HCT116 (cell line): ENCODE measurements around the gene IP6K3.

Experiments used
- CEBPB ChIP-seq: IDR thresholded peaks from 2 replicates; pipeline ENCODE4 v1.6.1; 2012; ENCODE audit warnings: low read depth
- CTCF ChIP-seq, 3 experiments: fragments of 200-600 bp in 1 of 3; sonication (generic) in 1 of 3; IDR thresholded peaks in 2 of 3; conservative IDR thresholded peaks in 1 of 3; 2 replicates each; pipeline ENCODE4 v1.5.1; 2012 to 2017; ENCODE audit warnings: low read depth in 2 of 3, low read length in 2 of 3, antibody characterized with exemption in 1 of 3, borderline replicate concordance in 1 of 3, control low read depth in 1 of 3, mild to moderate bottlenecking in 1 of 3, mixed read lengths in 1 of 3, mixed run types in 1 of 3, moderate library complexity in 1 of 3; ENCODE audit not compliant: insufficient read depth in 1 of 3
- EZH2 ChIP-seq: fragments of 200-600 bp; sonication (generic); IDR thresholded peaks from 2 replicates; pipeline ENCODE4 v1.6.1; 2017; ENCODE audit warnings: antibody characterized with exemption, mixed run types
- MAX ChIP-seq: IDR thresholded peaks from 2 replicates; pipeline ENCODE4 v1.6.1; 2012
- POLR2A ChIP-seq: IDR thresholded peaks from 2 replicates; pipeline ENCODE4 v1.7.0; 2011; ENCODE audit warnings: borderline replicate concordance; ENCODE audit not compliant: insufficient read depth, insufficient read length; ENCODE audit errors: extremely low read depth
- POLR2AphosphoS5 ChIP-seq: IDR thresholded peaks from 2 replicates; pipeline ENCODE4 v1.6.1; 2011; ENCODE audit warnings: mild to moderate bottlenecking, low read depth, low read length, moderate library complexity
- REST ChIP-seq: IDR thresholded peaks from 2 replicates; pipeline ENCODE4 v1.6.1; 2012; ENCODE audit warnings: low read depth
- SIN3A ChIP-seq: IDR thresholded peaks from 2 replicates; pipeline ENCODE4 v1.6.1; 2012; ENCODE audit warnings: low read depth
- TCF7L2 ChIP-seq: IDR thresholded peaks from 2 replicates; pipeline ENCODE4 v1.7.0; 2011; ENCODE audit warnings: borderline replicate concordance, inconsistent platforms; ENCODE audit not compliant: insufficient read depth, insufficient read length; ENCODE audit errors: extremely low read depth
- YY1 ChIP-seq: IDR thresholded peaks from 2 replicates; pipeline ENCODE4 v1.6.1; 2011; ENCODE audit warnings: low read length, low read depth, moderate library complexity, mild to moderate bottlenecking; ENCODE audit not compliant: insufficient replicate concordance; ENCODE audit errors: extremely low read depth
- ZBTB33 ChIP-seq: IDR thresholded peaks from 2 replicates; pipeline ENCODE4 v1.6.1; 2011; ENCODE audit warnings: mild to moderate bottlenecking, low read length, moderate library complexity; ENCODE audit not compliant: insufficient replicate concordance; ENCODE audit errors: extremely low read depth

GRCh38 chr6:33689148-33689494 is 57.6 kb downstream of the IP6K3 start:
- TF ChIP-seq ZBTB33 (no peak), CTCF (IDR thresholded peaks at IDR 0.05 in 2 of 3, conservative IDR thresholded peaks at IDR 0.05 in 1 of 3; ENCODE audit: borderline replicate concordance in 1 of 3, insufficient read depth in 1 of 3, low read depth in 2 of 3, low read length in 2 of 3) (no peak), MAX (no peak), TCF7L2 (no peak), POLR2AphosphoS5 (no peak), EZH2 (no peak), POLR2A (no peak), SIN3A (no peak), REST (no peak), YY1 (no peak), CEBPB (no peak)
